BLaER1 (cell line): ENCODE results near the gene DUSP2.
A peak's percentile ranks its signal among the peaks of the same experiment; 100 is the strongest.
"Not testable (repeated sequence)": the region's sequence is repeated elsewhere in the genome, so short reads cannot be mapped to it uniquely, and the experiment has no call there.

Source experiments
- H3K27ac ChIP-seq: shearing (Covaris generic); formaldehyde crosslinking; 2 replicates; pipeline ENCODE4 v1.8.1; 2022
- H3K27me3 ChIP-seq: shearing (Covaris generic); formaldehyde crosslinking; 2 replicates; pipeline ENCODE4 v1.8.1; 2022
- H3K36me3 ChIP-seq: shearing (Covaris generic); formaldehyde crosslinking; 2 replicates; pipeline ENCODE4 v1.8.1; 2022
- H3K4me1 ChIP-seq: shearing (Covaris generic); formaldehyde crosslinking; 2 replicates; pipeline ENCODE4 v1.8.1; 2022
- H3K4me2 ChIP-seq: shearing (Covaris generic); formaldehyde crosslinking; 2 replicates; pipeline ENCODE4 v1.8.1; 2022
- H3K4me3 ChIP-seq: shearing (Covaris generic); formaldehyde crosslinking; 2 replicates; pipeline ENCODE4 v1.8.1; 2022
- H3K9ac ChIP-seq: shearing (Covaris generic); formaldehyde crosslinking; 2 replicates; pipeline ENCODE4 v1.8.1; 2022
- H3K9me3 ChIP-seq: shearing (Covaris generic); formaldehyde crosslinking; 2 replicates; pipeline ENCODE4 v1.8.1; 2022
- H4K20me1 ChIP-seq: shearing (Covaris generic); formaldehyde crosslinking; 2 replicates; pipeline ENCODE4 v1.8.1; 2022
- Cebpa-rat ChIP-seq: shearing (Covaris generic); IDR thresholded peaks from 2 replicates; pipeline ENCODE4 v1.8.1; 2022

Gene DUSP2

DNA sequence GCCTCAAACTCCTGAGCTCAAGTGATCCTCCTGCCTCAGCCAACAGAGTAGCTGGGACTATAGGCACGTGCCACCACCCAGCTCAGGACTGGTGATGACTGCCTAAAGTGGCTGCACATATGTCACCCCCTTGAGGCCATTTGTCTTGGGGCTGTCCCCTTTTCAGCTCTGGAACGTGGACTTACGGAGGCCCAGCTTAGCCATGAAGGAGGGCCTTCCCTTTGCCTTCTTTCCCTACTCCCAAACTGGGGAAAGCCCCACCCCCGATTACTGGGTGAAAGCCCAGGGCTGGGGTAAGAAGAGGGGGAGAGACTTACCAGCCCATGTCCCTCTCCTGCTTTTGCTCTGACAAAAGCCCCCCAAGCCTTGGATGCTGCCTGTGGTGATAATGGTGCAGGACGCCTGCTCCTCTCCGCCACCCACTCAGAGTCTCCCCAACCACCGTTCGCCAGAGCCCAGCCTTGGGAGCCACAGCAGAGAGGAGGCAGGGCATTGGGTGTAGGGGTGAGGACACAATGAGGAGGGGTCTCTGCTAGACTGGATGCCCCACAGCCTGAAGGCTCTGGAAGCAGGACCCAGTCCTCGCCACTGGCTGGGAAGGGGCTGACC, 2.5 kb upstream of the DUSP2 start:
- Histone ChIP-seq H3K36me3 (peaks cover 14% of the 10 kb centered on the region), H3K4me1 (peaks cover 73% of the 10 kb centered on the region), H3K27me3 (no peaks in the 10 kb centered on the region), H3K27ac (peak overlapping the region; percentile 95; the same call in 1 of the 2 replicates), H3K4me2 (peak overlapping the region; percentile 95), H3K9ac (peak overlapping the region; percentile 36; the same call in 1 of the 2 replicates), H4K20me1 (peaks cover 19% of the 10 kb centered on the region), H3K9me3 (no peaks in the 10 kb centered on the region), H3K4me3 (peak overlapping the region; percentile 35; the same call in 1 of the 2 replicates)
- TF ChIP-seq Cebpa-rat, result no peak

DNA sequence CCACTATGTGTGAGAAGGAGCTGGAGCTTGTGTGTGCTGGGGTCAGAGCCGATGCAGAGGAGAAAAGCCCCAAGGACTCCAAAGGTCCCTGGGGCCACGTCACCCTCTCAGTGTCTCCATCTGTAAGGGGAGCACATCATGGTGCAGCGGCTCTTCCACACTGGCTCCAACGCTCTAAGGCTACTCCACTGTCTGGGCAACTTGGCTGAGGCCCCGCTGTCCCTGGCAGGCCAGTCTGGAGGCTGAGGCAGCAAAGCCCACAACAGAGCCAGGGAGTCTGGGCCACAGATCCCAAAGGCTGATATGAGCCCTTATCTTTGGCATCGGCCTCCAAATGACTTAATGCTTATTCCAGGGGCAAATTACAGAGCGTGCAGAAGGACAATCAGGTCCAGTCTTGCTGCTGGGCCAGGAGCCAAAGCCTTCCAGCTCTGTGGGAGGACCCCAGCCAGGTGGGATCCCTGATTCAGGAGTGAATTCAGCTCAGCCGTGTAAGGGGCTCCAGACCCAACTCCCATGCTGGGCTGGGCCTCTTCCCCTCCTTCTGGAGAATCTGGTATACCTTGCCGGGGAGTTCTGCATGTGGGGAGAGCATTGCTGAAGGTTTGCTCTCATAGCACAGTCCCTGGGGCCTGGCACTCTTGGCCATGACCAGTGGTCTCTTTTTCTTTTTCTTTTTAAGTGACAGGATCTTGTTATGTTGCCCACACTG, 1.8 kb upstream of the DUSP2 start:
- Histone ChIP-seq H3K9me3 (no peaks in the 10 kb centered on the region), H3K36me3 (peaks cover 21% of the 10 kb centered on the region), H3K4me3 (peak overlapping the region; percentile 96; the same call in 1 of the 2 replicates), H3K4me1 (peaks cover 80% of the 10 kb centered on the region), H4K20me1 (peaks cover 26% of the 10 kb centered on the region), H3K4me2 (peak overlapping the region; percentile 95), H3K27ac (peak overlapping the region; percentile 95), H3K27me3 (no peaks in the 10 kb centered on the region), H3K9ac (peak overlapping the region; percentile 94; the same call in 1 of the 2 replicates)
- no peak for TF ChIP-seq Cebpa-rat

DNA sequence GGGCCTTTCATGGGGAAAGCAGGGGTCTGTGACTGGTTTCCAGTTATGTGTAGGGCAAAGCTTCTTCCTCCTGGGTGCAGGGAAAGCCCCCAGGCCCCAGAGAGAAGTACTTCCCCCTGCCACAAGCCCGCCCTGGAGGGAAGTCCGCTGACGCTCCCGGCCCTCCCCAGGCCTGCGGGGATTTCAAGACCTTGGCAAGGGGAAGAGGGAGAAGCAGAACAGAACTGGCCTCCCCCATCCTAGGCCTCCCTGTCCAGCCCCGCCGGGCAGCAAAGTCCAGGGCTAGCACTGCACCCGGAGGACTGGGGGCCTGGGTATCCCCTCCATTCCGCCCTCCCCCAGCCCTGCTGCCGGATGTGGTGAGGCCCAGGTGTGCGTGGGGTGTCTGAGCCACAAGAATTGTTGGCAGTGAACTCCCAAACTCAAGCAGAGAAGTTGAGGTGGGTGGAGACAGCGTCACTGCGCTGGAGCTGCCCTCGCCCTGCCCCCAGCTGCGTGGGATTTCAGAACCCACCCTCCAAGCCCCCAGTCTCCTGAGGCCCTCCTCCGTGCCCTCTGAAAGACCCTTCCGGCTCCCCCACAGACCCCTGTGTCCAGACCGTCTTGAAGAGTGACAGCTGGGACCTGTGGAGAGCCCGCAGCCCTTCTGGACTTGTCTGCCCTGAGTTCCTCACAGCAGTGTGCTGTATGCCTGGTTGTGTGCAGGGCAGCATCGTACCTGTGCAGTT, 1.1 kb upstream of the DUSP2 start:
- Histone ChIP-seq H3K27ac (peak overlapping the region; percentile 95), H3K27me3 (no peaks in the 10 kb centered on the region), H3K9me3 (no peaks in the 10 kb centered on the region), H3K4me3 (peak overlapping the region; percentile 96), H3K36me3 (peaks cover 23% of the 10 kb centered on the region), H3K4me1 (peaks cover 87% of the 10 kb centered on the region), H3K4me2 (peak overlapping the region; percentile 95), H3K9ac (peak overlapping the region; percentile 94), H4K20me1 (peaks cover 28% of the 10 kb centered on the region)
- TF ChIP-seq Cebpa-rat, result no peak

DNA sequence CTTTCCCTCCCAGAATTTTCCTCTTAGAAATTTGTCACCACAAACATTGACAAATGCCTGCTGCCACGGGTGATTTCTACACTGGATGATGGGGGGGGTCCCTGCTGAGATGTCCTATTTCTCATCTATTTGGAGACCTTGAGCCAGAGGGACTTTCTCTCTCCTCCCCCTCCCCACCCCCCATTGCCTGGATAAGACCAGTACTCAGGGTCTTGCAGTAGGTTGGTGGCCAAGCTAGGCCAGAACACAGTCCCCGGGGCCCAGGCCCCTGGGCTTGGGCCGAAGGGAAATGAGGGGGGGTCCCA, 560 bp upstream of the DUSP2 start:
- H3K4me3 ChIP-seq, result peak overlapping the region; percentile 96
- H3K9ac ChIP-seq, result peak overlapping the region; percentile 94
- peaks cover 28% of the 10 kb centered on the region for H4K20me1 ChIP-seq
- peak overlapping the region; percentile 95 for H3K4me2 ChIP-seq
- no peaks in the 10 kb centered on the region for H3K9me3 ChIP-seq
- peaks cover 23% of the 10 kb centered on the region for H3K36me3 ChIP-seq
- H3K27ac ChIP-seq, result peak overlapping the region; percentile 95
- peaks cover 90% of the 10 kb centered on the region for H3K4me1 ChIP-seq
- no peaks in the 10 kb centered on the region for H3K27me3 ChIP-seq
- TF ChIP-seq Cebpa-rat, result no peak

DNA sequence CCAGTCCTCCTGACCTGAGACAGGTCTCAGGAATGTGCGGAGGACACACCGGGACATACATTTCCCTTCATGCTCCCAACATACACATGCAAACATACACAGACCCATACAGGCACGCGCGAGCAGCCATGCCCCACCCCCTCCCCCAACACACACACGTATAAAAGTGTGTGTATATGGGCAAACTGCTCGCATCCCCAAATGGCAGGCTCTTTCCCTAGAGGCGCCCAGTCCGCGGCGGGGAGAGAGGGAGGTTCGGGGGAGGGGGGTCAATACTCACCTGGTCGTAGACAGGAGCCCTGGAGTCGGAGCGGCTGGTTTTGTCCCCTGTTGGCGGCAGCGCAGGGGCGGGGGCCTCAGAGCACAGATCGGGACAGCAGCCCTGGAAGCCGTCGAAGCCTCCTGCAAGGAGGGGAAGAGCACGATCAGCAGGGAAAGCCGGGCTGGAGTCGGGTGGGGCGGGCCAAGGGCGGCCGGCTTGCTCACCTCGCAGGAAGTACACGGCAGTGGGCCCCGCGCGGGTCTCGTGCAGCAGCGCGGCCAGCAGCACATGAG, 682 bp downstream of the DUSP2 start:
- H3K4me1 ChIP-seq, result peaks cover 84% of the 10 kb centered on the region
- H3K4me3 ChIP-seq, result peak overlapping the region; percentile 96
- TF ChIP-seq Cebpa-rat, result no peak
- peak overlapping the region; percentile 95 for H3K4me2 ChIP-seq
- peak overlapping the region; percentile 94 for H3K9ac ChIP-seq
- H3K36me3 ChIP-seq, result peaks cover 23% of the 10 kb centered on the region
- H3K27me3 ChIP-seq, result no peaks in the 10 kb centered on the region
- H4K20me1 ChIP-seq, result peaks cover 28% of the 10 kb centered on the region
- H3K27ac ChIP-seq, result peak overlapping the region; percentile 95
- no peaks in the 10 kb centered on the region for H3K9me3 ChIP-seq

DNA sequence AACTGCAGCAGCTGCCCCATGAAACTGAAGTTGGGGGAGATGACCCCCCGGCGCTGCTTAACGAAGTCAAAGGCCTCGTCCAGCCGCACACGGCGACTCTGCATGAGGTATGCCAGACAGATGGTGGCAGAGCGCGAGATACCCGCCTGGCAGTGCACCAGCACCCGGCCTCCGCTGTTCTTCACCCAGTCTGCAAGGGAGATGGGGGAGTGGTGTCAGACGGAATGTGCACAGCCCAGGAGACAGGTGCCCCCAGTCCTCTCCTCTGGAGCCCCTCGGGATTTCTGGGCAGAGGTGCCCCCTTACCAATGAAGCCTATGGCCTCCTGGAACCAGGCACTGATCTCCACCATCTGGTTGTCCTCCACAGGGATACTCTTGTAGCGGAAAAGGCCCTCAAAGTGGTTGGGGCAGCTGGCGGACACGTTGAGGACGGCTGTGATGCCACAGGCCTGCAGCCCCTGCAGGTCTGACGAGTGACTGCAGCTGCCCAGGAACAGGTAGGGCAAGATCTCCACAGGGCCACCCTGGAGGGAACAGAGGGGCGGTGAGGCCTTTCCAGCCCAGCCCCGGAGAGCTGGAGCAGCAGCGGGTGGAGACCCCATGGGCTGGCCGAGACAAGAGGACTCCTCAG, 1.3 kb downstream of the DUSP2 start:
- Histone ChIP-seq H3K27me3 (no peaks in the 10 kb centered on the region), H3K9ac (peak overlapping the region; percentile 94), H3K4me3 (peak overlapping the region; percentile 96), H3K4me2 (peak overlapping the region; percentile 95), H3K4me1 (peaks cover 78% of the 10 kb centered on the region), H3K9me3 (no peaks in the 10 kb centered on the region), H4K20me1 (peaks cover 28% of the 10 kb centered on the region), H3K36me3 (peaks cover 23% of the 10 kb centered on the region), H3K27ac (peak overlapping the region; percentile 95)
- no peak for TF ChIP-seq Cebpa-rat

DNA sequence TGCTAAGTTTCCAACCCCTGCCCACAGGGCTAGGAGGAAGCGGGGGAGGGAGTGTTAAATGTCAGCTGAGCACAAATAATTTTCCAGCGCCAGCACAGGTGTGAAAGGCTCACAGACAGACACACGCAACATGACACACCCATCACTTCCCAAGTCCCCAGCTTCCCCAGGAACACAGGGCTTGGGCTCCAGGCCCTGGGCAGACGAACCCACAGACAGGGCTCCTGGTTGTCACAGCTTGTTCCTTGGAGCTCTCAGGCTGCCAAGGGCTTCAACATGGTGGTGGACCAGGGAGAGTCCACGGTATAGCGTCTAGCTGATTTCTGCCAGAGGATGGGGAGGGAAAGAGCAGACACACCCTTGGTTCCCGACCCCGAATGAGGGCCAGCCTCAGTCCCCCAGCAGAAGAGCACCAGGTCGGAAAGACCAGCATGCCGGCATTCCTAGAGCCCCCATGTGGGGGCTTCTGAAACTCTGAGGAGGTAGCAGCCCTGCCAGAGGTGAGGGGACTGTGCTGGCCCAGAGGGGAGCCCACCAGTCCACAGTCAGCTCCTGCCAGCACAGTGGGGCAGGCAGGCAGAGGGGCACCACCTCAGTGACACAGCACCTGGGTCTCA, 1.9 kb downstream of the DUSP2 start:
- H4K20me1 ChIP-seq, result peaks cover 28% of the 10 kb centered on the region
- H3K27ac ChIP-seq, result peak overlapping the region; percentile 8; the same call in 1 of the 2 replicates

DNA sequence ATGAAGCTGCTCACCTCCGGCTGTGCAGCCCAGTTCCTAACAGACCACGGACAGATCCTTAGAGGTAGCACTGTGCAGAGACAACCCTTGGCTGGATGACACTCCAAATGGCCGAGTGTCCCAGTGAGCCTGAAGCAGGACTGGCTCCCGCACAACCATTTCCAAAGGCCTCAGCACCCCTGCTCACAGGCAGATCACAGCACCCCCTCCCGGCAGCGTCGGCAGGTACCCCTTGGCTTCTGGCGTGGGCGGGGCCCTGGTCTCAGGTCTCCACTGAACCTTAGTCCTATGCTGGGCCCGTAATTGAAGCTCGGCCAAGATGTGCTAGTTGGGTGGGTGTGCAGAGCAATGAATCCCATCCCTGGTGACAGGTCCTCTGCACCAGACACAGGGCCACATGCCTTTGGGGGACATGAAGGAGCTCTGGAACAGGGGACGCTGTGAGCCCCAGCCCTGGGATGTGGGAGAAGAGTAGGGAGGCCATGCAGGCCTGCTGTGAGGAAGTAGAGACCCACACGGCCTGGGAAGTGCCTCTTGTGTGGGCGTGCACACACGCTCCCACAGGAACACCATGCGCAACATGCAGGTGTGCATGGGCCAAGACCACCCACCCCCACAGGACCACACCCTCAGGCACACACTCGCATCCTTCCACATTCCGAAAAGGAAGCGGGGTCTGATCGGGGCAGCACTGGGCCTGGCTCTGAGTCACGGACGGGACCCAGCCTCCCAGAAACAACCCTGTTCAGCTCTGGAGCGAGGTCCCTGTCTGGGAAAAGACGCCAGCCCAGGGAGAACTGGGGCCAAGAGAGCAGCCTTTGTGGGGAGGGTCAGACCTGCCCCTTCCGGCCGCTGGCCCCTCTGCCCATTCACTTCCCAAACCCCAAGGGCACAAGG, 2.8 kb downstream of the DUSP2 start:
- Histone ChIP-seq H3K4me1 (peaks cover 66% of the 10 kb centered on the region), H3K4me3 (peak overlapping the region; percentile 96; the same call in 1 of the 2 replicates), H3K9me3 (no peaks in the 10 kb centered on the region), H3K4me2 (peak overlapping the region; percentile 95), H3K27ac (peak overlapping the region; percentile 8; the same call in 1 of the 2 replicates), H3K9ac (peak overlapping the region; percentile 94; the same call in 1 of the 2 replicates), H3K36me3 (peaks cover 23% of the 10 kb centered on the region), H3K27me3 (no peaks in the 10 kb centered on the region), H4K20me1 (peaks cover 28% of the 10 kb centered on the region)
- no peak for TF ChIP-seq Cebpa-rat

More for the DNA sequence above, 1.9 kb downstream of the DUSP2 start:
- Histone ChIP-seq H3K36me3 (peaks cover 23% of the 10 kb centered on the region), H3K27me3 (no peaks in the 10 kb centered on the region), H3K4me1 (peaks cover 72% of the 10 kb centered on the region), H3K9me3 (no peaks in the 10 kb centered on the region), H3K4me3 (peak overlapping the region; percentile 96), H3K4me2 (peak overlapping the region; percentile 95), H3K9ac (peak overlapping the region; percentile 94)
- no peak for TF ChIP-seq Cebpa-rat

DNA sequence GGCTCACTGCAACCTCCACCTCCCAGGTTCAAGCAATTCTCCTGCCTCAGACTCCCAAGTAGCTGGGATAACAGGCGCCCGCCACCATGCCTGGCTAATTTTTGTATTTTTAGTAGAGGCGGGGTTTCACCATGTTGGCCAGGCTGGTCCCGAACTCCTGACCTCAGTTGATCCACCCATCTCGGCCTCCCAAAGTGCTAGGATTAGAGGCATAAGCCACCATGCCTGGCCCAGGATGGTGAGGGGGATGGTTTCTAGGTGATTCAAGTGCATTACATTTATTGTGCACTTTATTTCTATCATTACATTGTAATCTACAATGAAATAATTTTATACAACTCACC, 3.6 kb downstream of the DUSP2 start:
- H3K27ac ChIP-seq, H3K9ac ChIP-seq, H3K4me3 ChIP-seq: not testable (repeated sequence)

More for the DNA sequence above, 3.6 kb downstream of the DUSP2 start:
- peaks cover 60% of the 10 kb centered on the region for H3K4me1 ChIP-seq
- H4K20me1 ChIP-seq, result peaks cover 28% of the 10 kb centered on the region
- H3K9me3 ChIP-seq, H3K27me3 ChIP-seq: not testable (repeated sequence)
- H3K36me3 ChIP-seq, result peaks cover 23% of the 10 kb centered on the region
- H3K4me2 ChIP-seq, result peak overlapping the region; percentile 55; the same call in 1 of the 2 replicates
